Ishikawa (cell line): ENCODE measurements around the gene NYAP1.

Experiments
- CREB1 ChIP-seq: IDR thresholded peaks from 2 replicates; pipeline ENCODE4 v1.6.1; 2012; ENCODE audit warnings: low read depth
- EP300 ChIP-seq: IDR thresholded peaks from 2 replicates; pipeline ENCODE4 v1.6.1; 2012; ENCODE audit warnings: borderline replicate concordance
- FOXM1 ChIP-seq: IDR thresholded peaks from 2 replicates; pipeline ENCODE4 v1.6.1; 2012; ENCODE audit warnings: low read depth, borderline replicate concordance
- RAD21 ChIP-seq: IDR thresholded peaks from 2 replicates; pipeline ENCODE4 v1.6.1; 2012; ENCODE audit warnings: low read depth
- TEAD4 ChIP-seq: IDR thresholded peaks from 2 replicates; pipeline ENCODE4 v1.6.1; 2012
- YY1 ChIP-seq: IDR thresholded peaks from 2 replicates; pipeline ENCODE4 v1.6.1; 2012; ENCODE audit warnings: low read depth
- ZBTB7A ChIP-seq: IDR thresholded peaks from 2 replicates; pipeline ENCODE4 v1.6.1; 2012; ENCODE audit warnings: low read depth
- TF ChIP-seq, protein P1 (sequence below): IDR thresholded peaks from 2 replicates; pipeline ENCODE4 v1.6.1; 2012
- TF ChIP-seq, protein P2 (sequence below): IDR thresholded peaks from 2 replicates; pipeline ENCODE4 v1.6.1; 2012; ENCODE audit warnings: low read depth, mild to moderate bottlenecking

- TF ChIP-seq, protein P1, sequence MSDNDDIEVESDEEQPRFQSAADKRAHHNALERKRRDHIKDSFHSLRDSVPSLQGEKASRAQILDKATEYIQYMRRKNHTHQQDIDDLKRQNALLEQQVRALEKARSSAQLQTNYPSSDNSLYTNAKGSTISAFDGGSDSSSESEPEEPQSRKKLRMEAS, result no peak
- TF ChIP-seq FOXM1 (no peak), YY1 (no peak), EP300 (no peak), ZBTB7A (no peak), RAD21 (no peak), TEAD4 (0 out of 2 replicates have a peak, but pooled peaks have one; percentile 18), CREB1 (no peak)
- TF ChIP-seq, protein P2, sequence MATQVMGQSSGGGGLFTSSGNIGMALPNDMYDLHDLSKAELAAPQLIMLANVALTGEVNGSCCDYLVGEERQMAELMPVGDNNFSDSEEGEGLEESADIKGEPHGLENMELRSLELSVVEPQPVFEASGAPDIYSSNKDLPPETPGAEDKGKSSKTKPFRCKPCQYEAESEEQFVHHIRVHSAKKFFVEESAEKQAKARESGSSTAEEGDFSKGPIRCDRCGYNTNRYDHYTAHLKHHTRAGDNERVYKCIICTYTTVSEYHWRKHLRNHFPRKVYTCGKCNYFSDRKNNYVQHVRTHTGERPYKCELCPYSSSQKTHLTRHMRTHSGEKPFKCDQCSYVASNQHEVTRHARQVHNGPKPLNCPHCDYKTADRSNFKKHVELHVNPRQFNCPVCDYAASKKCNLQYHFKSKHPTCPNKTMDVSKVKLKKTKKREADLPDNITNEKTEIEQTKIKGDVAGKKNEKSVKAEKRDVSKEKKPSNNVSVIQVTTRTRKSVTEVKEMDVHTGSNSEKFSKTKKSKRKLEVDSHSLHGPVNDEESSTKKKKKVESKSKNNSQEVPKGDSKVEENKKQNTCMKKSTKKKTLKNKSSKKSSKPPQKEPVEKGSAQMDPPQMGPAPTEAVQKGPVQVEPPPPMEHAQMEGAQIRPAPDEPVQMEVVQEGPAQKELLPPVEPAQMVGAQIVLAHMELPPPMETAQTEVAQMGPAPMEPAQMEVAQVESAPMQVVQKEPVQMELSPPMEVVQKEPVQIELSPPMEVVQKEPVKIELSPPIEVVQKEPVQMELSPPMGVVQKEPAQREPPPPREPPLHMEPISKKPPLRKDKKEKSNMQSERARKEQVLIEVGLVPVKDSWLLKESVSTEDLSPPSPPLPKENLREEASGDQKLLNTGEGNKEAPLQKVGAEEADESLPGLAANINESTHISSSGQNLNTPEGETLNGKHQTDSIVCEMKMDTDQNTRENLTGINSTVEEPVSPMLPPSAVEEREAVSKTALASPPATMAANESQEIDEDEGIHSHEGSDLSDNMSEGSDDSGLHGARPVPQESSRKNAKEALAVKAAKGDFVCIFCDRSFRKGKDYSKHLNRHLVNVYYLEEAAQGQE, result no peak
Observed at GRCh38 chr7:100509231-100509630, 25.5 kb downstream of the NYAP1 start.
